Karpas-422 (cell line): ENCODE measurements around the gene SNX2. TPM values are rescaled to one million over a fixed set of nuclear protein-coding genes. Genes with fewer than 3 reads are reported as not detected.

ENCODE experiments used
- DNase-seq: peaks from one replicate; pipeline ENCODE4 v3.0.0-alpha.2; 2015
- H2AFZ ChIP-seq: fragments of 200-600 bp; sonication (generic); 2 replicates; pipeline ENCODE4 v1.6.1; 2014; ENCODE audit warnings: antibody characterized with exemption, low read length, mixed read lengths
- H3K27ac ChIP-seq: fragments of 200-600 bp; sonication (generic); 2 replicates; pipeline ENCODE4 v1.5.1; 2014; ENCODE audit warnings: mild to moderate bottlenecking, low read length, moderate library complexity
- H3K27me3 ChIP-seq: fragments of 200-600 bp; sonication (generic); 2 replicates; pipeline ENCODE4 v1.6.1; 2014; ENCODE audit warnings: low read length, mixed read lengths
- H3K36me3 ChIP-seq: fragments of 200-600 bp; sonication (generic); 2 replicates; pipeline ENCODE4 v1.6.1; 2014; ENCODE audit warnings: low read length, mixed read lengths; ENCODE audit not compliant: insufficient read depth
- H3K4me1 ChIP-seq: fragments of 200-600 bp; sonication (generic); 2 replicates; pipeline ENCODE4 v1.6.1; 2014; ENCODE audit warnings: mild to moderate bottlenecking, low read length, mixed read lengths
- H3K4me2 ChIP-seq: fragments of 200-600 bp; sonication (generic); 2 replicates; pipeline ENCODE4 v1.6.1; 2014; ENCODE audit warnings: low read length, low read depth, mild to moderate bottlenecking; ENCODE audit not compliant: poor library complexity, severe bottlenecking
- H3K4me3 ChIP-seq: fragments of 200-600 bp; sonication (generic); 2 replicates; pipeline ENCODE4 v1.5.1; 2014; ENCODE audit warnings: mild to moderate bottlenecking, antibody characterized with exemption, low read length, mixed read lengths
- H3K79me2 ChIP-seq: fragments of 200-600 bp; sonication (generic); 2 replicates; pipeline ENCODE4 v1.6.1; 2014; ENCODE audit warnings: mild to moderate bottlenecking, low read length, mixed read lengths
- H3K9ac ChIP-seq: fragments of 200-600 bp; sonication (generic); 2 replicates; pipeline ENCODE4 v1.6.0; 2014; ENCODE audit warnings: low read length
- H3K9me2 ChIP-seq: fragments of 200-600 bp; sonication (generic), shearing (Covaris generic); replicated peaks from 2 replicates; pipeline ENCODE4 v1.6.0; 2014; ENCODE audit warnings: mild to moderate bottlenecking, low read length, moderate library complexity; ENCODE audit not compliant: insufficient read depth
- H3K9me3 ChIP-seq: fragments of 300-700, 200-600 bp; sonication (generic); 2 replicates; pipeline ENCODE4 v1.6.1; 2014; ENCODE audit warnings: low read length, mixed read lengths
- H4K20me1 ChIP-seq: fragments of 200-600 bp; sonication (generic); 2 replicates; pipeline ENCODE4 v1.6.1; 2014; ENCODE audit warnings: mild to moderate bottlenecking, antibody characterized with exemption, low read length, low read depth; ENCODE audit not compliant: insufficient read depth
- total RNA-seq: library from RNA; depleted of rRNA; stranded (reverse); fragments of >200 nt; shearing (Covaris generic); gene quantifications from 2 replicates; pipeline ENCODE4 v1.2.3, GENCODE V29; 2014; ENCODE audit warnings: low replicate concordance

The SNX2 gene
- total RNA-seq, 1 experiment from 2014 or later = 76.2 TPM

DNA sequence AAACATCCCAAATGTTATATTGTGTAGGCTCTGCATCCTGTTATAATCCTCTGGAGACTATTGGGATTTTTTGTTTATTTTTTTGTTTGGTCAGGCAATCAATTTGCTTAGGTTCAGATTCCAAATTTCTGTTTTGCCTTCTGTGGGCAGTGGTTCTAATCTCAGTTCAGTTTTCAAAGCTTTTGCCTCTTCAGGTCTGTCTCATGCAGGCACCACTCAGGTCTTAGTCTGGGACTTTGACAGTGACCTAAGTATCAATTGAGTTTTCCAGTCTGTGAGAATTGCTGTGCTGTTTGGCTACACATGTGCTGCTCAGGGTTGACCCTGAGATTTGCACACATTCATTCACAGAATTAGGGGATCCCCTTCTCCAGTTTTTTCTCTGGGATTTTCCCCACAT lies 14.1 kb downstream of the SNX2 start:
- Histone ChIP-seq H3K4me1 (no peaks in the 10 kb centered on the region), H2AFZ (no peak overlapping the region), H3K27ac (no peak overlapping the region), H3K9me3 (peaks cover 4% of the 10 kb centered on the region; the same call in 1 of the 2 replicates), H3K79me2 (peaks cover 97% of the 10 kb centered on the region), H3K36me3 (peaks cover 16% of the 10 kb centered on the region; the same call in 1 of the 2 replicates), H4K20me1 (no peaks in the 10 kb centered on the region), H3K9ac (no peak overlapping the region), H3K4me3 (no peak overlapping the region), H3K27me3 (no peaks in the 10 kb centered on the region), H3K9me2 (no peaks in the 10 kb centered on the region), H3K4me2 (no peak overlapping the region)
- no peak for DNase-seq

DNA sequence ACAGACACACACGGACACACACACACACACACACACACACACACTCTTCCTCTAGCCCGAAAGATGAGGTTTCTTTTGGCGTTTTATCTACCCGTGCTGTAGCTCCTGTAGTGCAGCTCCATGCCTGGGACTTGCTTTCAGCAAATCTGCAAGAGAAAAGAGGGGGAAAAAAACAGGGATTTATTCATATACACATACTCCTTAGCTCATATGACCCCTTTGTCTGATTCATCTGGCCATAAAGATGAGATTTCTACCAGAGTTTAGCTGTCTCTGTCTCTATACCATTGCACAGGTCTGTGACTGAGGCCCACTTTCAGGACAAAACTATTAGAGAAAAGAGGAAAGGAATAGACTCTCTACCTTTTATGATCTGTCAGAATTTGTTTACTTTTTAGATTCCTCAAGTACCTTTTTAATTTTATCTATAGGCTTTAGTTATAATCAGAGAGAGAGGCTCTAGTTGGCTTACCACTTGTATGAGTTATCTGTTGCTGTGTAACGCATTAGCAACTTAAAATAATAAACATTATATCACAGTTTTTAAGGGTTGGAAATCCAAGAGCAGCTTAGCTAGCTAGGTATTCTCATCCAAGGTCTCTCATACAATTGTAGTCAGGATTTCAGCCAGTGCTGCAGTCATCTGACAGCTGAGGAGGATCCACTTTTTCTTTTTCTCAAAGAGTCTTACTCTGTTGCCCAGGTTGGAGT lies 14.7 kb downstream of the SNX2 start:
- no peak overlapping the region for H2AFZ ChIP-seq
- no peak overlapping the region for H3K4me3 ChIP-seq
- no peaks in the 10 kb centered on the region for H3K4me1 ChIP-seq
- no peaks in the 10 kb centered on the region for H3K27me3 ChIP-seq
- H4K20me1 ChIP-seq = no peaks in the 10 kb centered on the region
- H3K9me2 ChIP-seq = no peaks in the 10 kb centered on the region
- H3K27ac ChIP-seq = no peak overlapping the region
- H3K9me3 ChIP-seq = peaks cover 4% of the 10 kb centered on the region; the same call in 1 of the 2 replicates
- no peak overlapping the region for H3K9ac ChIP-seq
- peaks cover 16% of the 10 kb centered on the region; the same call in 1 of the 2 replicates for H3K36me3 ChIP-seq
- H3K4me2 ChIP-seq = no peak overlapping the region
- H3K79me2 ChIP-seq = peaks cover 97% of the 10 kb centered on the region
- DNase-seq = no peak

DNA sequence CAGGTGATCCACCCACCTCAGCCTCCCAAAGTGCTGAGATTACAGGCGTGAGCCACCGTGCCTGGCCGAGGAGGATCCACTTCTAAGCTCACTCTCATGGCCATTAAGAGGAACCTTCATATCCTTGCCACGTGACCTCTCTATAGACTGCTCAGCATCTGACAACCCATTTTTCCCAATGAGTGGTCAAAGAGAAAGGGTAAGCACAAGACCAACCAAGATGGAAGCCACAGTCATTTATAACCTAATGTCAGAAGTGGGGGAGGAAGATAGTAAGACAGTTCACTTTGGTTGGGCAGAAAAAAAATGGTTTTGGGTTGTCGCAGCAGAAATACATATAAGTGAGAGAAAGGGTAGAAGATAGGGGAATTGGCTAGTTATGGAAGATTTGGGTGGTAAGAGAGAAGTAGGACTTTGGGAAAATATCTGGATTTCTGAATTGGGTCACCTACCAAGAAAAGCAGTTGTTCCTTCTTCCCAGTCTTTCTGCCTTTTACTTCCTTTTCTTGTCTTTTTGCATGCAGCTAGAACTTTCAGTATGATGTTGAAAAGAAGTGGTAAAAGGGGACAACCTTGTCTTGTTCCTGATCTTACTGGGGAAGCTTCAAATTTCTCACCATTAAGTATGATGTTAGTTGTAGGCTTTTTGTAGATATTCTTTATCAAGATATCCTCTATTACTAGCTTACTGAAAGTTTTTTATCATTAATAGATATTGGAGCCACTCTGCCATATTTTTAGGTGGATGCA lies 15.6 kb downstream of the SNX2 start:
- Histone ChIP-seq H3K9me2 (no peaks in the 10 kb centered on the region), H2AFZ (no peak overlapping the region), H4K20me1 (no peaks in the 10 kb centered on the region), H3K27ac (no peak overlapping the region), H3K4me1 (no peaks in the 10 kb centered on the region), H3K36me3 (peaks cover 17% of the 10 kb centered on the region), H3K79me2 (peaks cover 95% of the 10 kb centered on the region), H3K9ac (no peak overlapping the region), H3K9me3 (peaks cover 1% of the 10 kb centered on the region; the same call in 1 of the 2 replicates), H3K4me2 (no peak overlapping the region), H3K27me3 (no peaks in the 10 kb centered on the region), H3K4me3 (no peak overlapping the region)
- no peak for DNase-seq

GRCh38 chr5:122805481-122805880 lies 30.6 kb downstream of the SNX2 start:
- no peaks in the 10 kb centered on the region for H3K4me1 ChIP-seq
- no peaks in the 10 kb centered on the region; the same call in 1 of the 2 replicates for H3K9me2 ChIP-seq
- H3K4me2 ChIP-seq = no peak overlapping the region
- H3K27me3 ChIP-seq = no peaks in the 10 kb centered on the region
- no peaks in the 10 kb centered on the region for H3K9me3 ChIP-seq
- peaks cover 45% of the 10 kb centered on the region for H3K36me3 ChIP-seq
- no peak overlapping the region for H2AFZ ChIP-seq
- H3K9ac ChIP-seq = no peak overlapping the region
- H4K20me1 ChIP-seq = no peaks in the 10 kb centered on the region
- no peak for DNase-seq
- no peak overlapping the region for H3K27ac ChIP-seq
- peaks cover 11% of the 10 kb centered on the region; the same call in 1 of the 2 replicates for H3K79me2 ChIP-seq
- no peak overlapping the region for H3K4me3 ChIP-seq

- no peaks in the 10 kb centered on the region for H3K27me3 ChIP-seq
- no peak for DNase-seq
- no peaks in the 10 kb centered on the region; the same call in 1 of the 2 replicates for H3K9me2 ChIP-seq
- no peak overlapping the region for H3K9ac ChIP-seq
- no peak overlapping the region for H3K4me2 ChIP-seq
- H3K9me3 ChIP-seq = no peaks in the 10 kb centered on the region
- peaks cover 19% of the 10 kb centered on the region for H3K36me3 ChIP-seq
- H4K20me1 ChIP-seq = no peaks in the 10 kb centered on the region
- H3K27ac ChIP-seq = no peak overlapping the region
- H3K79me2 ChIP-seq = peaks cover 2% of the 10 kb centered on the region; the same call in 1 of the 2 replicates
- H3K4me1 ChIP-seq = no peaks in the 10 kb centered on the region
- H2AFZ ChIP-seq = no peak overlapping the region
- no peak overlapping the region for H3K4me3 ChIP-seq
Observed at GRCh38 chr5:122810405-122810804, 35.5 kb downstream of the SNX2 start.

GRCh38 chr5:122815218-122815767 lies 40.4 kb downstream of the SNX2 start:
- no peaks in the 10 kb centered on the region for H3K4me1 ChIP-seq

DNA sequence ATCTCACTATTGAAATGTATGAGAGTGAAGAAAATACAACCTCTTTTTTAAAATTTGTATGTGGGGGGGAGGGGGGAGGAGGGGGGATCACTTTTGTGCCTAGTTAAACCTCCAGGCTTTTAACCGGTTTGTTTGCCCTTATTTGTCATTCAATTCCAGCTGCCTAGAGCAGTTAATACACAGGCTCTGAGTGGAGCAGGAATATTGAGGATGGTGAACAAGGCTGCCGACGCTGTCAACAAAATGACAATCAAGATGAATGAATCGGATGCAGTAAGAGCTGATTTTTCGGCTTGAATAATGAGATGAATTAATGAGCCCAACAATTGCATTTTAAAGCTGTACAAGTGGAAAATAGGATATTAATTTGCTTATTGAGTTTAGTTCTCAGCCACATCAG lies 41.9 kb downstream of the SNX2 start:
- H4K20me1 ChIP-seq = no peaks in the 10 kb centered on the region
- H3K4me1 ChIP-seq = no peaks in the 10 kb centered on the region
- no peak overlapping the region for H3K27ac ChIP-seq

More at GRCh38 chr5:122815218-122815767, 40.4 kb downstream of the SNX2 start:
- H3K4me2 ChIP-seq = no peak overlapping the region
- H3K9ac ChIP-seq = no peak overlapping the region
- no peak for DNase-seq
- no peak overlapping the region for H3K4me3 ChIP-seq
- peaks cover 2% of the 10 kb centered on the region; the same call in 1 of the 2 replicates for H3K79me2 ChIP-seq
- peaks cover 13% of the 10 kb centered on the region; the same call in 1 of the 2 replicates for H3K36me3 ChIP-seq
- no peaks in the 10 kb centered on the region for H4K20me1 ChIP-seq
- H3K9me3 ChIP-seq = no peaks in the 10 kb centered on the region
- no peak overlapping the region for H3K27ac ChIP-seq
- no peaks in the 10 kb centered on the region for H3K27me3 ChIP-seq
- no peaks in the 10 kb centered on the region for H3K9me2 ChIP-seq
- no peak overlapping the region for H2AFZ ChIP-seq

GRCh38 chr5:122831984-122832383 lies 57.1 kb downstream of the SNX2 start:
- H4K20me1 ChIP-seq = no peaks in the 10 kb centered on the region
- H3K9me3 ChIP-seq = no peaks in the 10 kb centered on the region
- H3K9me2 ChIP-seq = no peaks in the 10 kb centered on the region
- H3K4me1 ChIP-seq = no peaks in the 10 kb centered on the region
- H3K79me2 ChIP-seq = no peaks in the 10 kb centered on the region
- no peak overlapping the region for H3K4me2 ChIP-seq
- no peak overlapping the region for H3K9ac ChIP-seq
- DNase-seq = no peak
- H3K27ac ChIP-seq = no peak overlapping the region
- H3K27me3 ChIP-seq = no peaks in the 10 kb centered on the region
- no peak overlapping the region for H3K4me3 ChIP-seq
- H2AFZ ChIP-seq = no peak overlapping the region
- H3K36me3 ChIP-seq = peaks cover 19% of the 10 kb centered on the region; the same call in 1 of the 2 replicates

More for the DNA sequence above, 41.9 kb downstream of the SNX2 start:
- Histone ChIP-seq H3K4me3 (no peak overlapping the region), H3K9ac (no peak overlapping the region), H3K9me3 (no peaks in the 10 kb centered on the region), H3K79me2 (peaks cover 2% of the 10 kb centered on the region; the same call in 1 of the 2 replicates), H3K36me3 (peaks cover 14% of the 10 kb centered on the region; the same call in 1 of the 2 replicates), H2AFZ (no peak overlapping the region), H3K4me2 (no peak overlapping the region), H3K27me3 (no peaks in the 10 kb centered on the region), H3K9me2 (no peaks in the 10 kb centered on the region)
- no peak for DNase-seq
